GM10847 (cell line): Measurements from ENCODE around the gene TSHZ2.

Experiments used
- POLR2A ChIP-seq: IDR thresholded peaks from 2 replicates; pipeline ENCODE4 v1.6.1; 2011; ENCODE audit not compliant: insufficient read length; ENCODE audit errors: extremely low read depth

The TSHZ2 gene

GRCh38 chr20:53092772-53093300 lies 120.7 kb downstream of the TSHZ2 start:
- no peak for TF ChIP-seq POLR2A

- no peak for TF ChIP-seq POLR2A
These were observed 125.2 kb downstream of the TSHZ2 start for GRCh38 chr20:53097371-53097770.

DNA sequence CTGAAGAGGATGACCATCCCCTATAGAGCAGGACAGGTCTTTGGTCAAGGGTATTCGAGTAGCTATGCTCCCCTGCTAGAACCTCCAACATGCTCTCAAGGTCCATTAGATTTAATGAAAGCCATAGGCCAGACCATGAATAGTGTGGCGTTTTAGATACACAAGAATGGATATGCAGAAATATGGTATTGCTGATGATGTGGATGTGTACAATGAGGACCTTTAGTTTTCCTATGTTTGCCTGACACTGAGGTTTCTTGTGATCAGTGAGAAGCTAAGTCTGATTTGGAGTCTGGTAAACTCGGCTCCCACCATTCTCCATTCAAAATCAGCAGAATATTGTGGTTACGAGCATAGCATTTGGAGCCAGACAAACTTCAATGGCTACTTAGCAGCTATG lies 125.6 kb downstream of the TSHZ2 start:
- TF ChIP-seq POLR2A: no peak

- no peak for TF ChIP-seq POLR2A
These were observed 126.5 kb downstream of the TSHZ2 start for GRCh38 chr20:53098621-53099020.

GRCh38 chr20:53099856-53100255 lies 127.7 kb downstream of the TSHZ2 start:
- TF ChIP-seq POLR2A: no peak

- TF ChIP-seq POLR2A: no peak
These were observed 128.3 kb downstream of the TSHZ2 start for GRCh38 chr20:53100476-53100911.

DNA sequence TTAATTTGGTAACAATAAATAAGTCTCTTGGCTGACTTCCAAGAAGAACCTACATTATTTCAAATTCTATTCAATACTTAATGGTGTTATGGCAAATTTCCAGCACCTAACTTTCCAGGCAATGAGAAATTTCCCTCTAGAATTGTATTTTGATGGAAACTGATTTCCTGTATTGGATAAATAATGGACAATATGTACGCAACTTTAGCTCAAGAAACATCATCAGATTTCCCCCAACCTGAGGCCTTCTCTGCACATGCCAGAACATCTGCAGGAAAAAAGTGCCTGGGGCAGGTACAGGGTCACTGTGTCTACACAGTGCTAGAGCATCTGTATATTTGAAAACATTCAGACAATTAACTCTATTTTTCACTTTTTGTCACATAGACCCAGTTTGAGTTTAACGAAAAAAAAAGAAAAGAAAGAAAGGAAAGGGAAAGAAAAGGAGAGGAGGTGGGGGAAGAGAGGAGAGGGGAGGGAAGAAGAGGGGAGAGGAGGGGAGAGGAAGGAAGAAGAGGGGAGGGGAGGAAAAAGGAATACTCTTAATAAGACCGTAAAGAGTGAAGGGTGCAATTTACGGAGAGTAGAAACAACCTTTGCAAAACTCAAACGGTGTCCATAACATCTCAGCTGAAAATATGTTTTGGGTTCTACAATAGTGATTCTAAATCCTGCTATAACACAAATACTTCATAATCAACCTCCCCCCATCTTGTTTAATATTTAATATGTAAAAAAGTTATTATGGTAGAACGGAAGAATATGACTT lies 130.0 kb downstream of the TSHZ2 start:
- TF ChIP-seq POLR2A: no peak

DNA sequence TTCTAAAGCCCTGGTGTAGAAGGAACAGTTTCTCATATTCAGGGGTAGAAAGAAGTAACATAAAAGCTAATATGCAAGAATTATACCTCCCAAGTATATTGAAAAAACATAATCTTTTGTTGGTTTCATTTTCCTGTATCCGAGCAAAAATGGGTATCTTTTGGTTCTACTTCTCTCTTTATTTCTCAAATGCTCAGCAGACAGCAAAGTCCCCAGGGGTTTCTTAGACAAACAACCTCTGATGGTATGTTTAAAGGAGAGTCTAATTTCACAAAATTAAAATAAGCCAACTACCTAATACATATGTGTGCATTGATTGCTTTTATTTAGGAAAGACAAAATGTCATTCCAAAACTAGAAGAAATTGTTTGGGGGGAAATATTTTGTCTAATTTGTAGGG lies 131.0 kb downstream of the TSHZ2 start:
- no peak for TF ChIP-seq POLR2A

- no peak for TF ChIP-seq POLR2A
These were observed 132.7 kb downstream of the TSHZ2 start for GRCh38 chr20:53104884-53105283.

DNA sequence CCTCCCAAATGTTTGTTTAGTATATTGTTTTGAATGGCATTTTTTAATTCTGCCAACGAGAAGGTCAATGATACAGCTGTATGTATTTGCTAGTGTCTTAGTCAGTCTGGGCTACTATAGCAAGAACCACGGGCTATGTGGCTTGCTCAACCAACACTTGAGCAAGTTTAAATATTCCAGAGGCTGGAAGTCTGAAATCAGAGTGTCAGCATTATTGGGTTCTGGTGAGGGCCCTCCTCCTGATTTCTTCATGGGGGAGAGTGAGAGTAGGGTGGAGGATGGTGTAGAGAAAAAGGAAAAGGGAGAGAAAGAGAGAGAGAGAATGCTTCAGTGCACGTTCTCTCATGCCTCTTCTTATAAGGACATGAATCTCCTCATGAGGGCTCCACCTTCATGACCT lies 144.6 kb downstream of the TSHZ2 start:
- no peak for TF ChIP-seq POLR2A

- TF ChIP-seq POLR2A: no peak
These were observed 150.7 kb downstream of the TSHZ2 start for GRCh38 chr20:53122853-53123252.

GRCh38 chr20:53124075-53124551 lies 152.0 kb downstream of the TSHZ2 start:
- TF ChIP-seq POLR2A: no peak

GRCh38 chr20:53124803-53125202 lies 152.6 kb downstream of the TSHZ2 start:
- TF ChIP-seq POLR2A: no peak

GRCh38 chr20:53126185-53126584 lies 154.0 kb downstream of the TSHZ2 start:
- no peak for TF ChIP-seq POLR2A

DNA sequence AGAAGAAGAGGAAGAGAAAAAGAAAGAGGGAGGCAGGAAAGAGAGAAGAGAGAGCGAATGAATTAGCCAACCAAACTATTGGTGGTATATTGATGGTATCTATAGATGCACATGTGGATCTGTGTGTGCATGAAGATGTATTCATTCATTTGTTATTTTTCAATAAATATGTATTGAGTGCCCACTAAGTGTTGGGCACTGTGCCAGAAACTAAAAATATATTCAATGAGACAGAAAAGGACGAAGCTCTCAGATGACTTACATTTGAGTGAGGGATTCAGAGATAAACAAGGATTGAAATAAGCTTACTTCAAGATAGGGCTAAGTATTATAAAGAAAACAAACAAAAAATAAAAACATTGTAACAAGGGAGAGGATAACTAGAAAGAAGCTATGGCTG lies 154.9 kb downstream of the TSHZ2 start:
- no peak for TF ChIP-seq POLR2A

- TF ChIP-seq POLR2A: no peak
These were observed 155.8 kb downstream of the TSHZ2 start for GRCh38 chr20:53128004-53128403.

- no peak for TF ChIP-seq POLR2A
These were observed 157.4 kb downstream of the TSHZ2 start for GRCh38 chr20:53129563-53129962.
